HL-60 (cell line): ENCODE measurements around the gene FRMD5.

Source experiments
- GABPA ChIP-seq: IDR thresholded peaks from 2 replicates; pipeline ENCODE4 v1.6.1; 2012; ENCODE audit warnings: low read depth
- POLR2AphosphoS5 ChIP-seq: IDR thresholded peaks from 2 replicates; pipeline ENCODE4 v1.6.1; 2012; ENCODE audit warnings: low read depth
- SPI1 ChIP-seq: IDR thresholded peaks from 2 replicates; pipeline ENCODE4 v1.6.1; 2012; ENCODE audit warnings: low read depth, mild to moderate bottlenecking, borderline replicate concordance
- TF ChIP-seq, protein P1 (sequence below): IDR thresholded peaks from one replicate; pipeline ENCODE4 v1.5.1; 2011; ENCODE audit warnings: low read length, control low read depth, inconsistent platforms; ENCODE audit not compliant: insufficient read depth
- TF ChIP-seq, protein P2 (sequence below): IDR thresholded peaks from 2 replicates; pipeline ENCODE4 v1.6.1; 2012; ENCODE audit warnings: low read depth; ENCODE audit not compliant: insufficient replicate concordance

DNA sequence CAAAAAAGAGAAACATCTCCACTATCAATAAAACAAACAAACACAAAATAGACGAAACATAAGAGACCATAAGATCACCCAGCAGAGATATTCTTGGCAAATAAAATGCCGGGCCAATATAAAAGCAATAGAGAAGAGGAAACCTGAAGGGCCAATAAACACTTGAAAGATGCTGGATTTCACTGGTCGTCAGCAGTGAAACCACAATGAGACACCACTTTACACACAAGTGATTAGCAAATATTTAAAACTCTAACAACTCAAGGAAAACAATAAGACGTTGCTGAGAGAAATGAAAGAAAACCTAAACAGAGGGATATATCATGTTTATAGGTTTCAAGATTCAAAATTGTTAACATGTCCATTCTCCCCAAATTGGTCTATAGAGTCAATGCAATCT is 219.7 kb downstream of the FRMD5 start:
- TF ChIP-seq, protein P1, sequence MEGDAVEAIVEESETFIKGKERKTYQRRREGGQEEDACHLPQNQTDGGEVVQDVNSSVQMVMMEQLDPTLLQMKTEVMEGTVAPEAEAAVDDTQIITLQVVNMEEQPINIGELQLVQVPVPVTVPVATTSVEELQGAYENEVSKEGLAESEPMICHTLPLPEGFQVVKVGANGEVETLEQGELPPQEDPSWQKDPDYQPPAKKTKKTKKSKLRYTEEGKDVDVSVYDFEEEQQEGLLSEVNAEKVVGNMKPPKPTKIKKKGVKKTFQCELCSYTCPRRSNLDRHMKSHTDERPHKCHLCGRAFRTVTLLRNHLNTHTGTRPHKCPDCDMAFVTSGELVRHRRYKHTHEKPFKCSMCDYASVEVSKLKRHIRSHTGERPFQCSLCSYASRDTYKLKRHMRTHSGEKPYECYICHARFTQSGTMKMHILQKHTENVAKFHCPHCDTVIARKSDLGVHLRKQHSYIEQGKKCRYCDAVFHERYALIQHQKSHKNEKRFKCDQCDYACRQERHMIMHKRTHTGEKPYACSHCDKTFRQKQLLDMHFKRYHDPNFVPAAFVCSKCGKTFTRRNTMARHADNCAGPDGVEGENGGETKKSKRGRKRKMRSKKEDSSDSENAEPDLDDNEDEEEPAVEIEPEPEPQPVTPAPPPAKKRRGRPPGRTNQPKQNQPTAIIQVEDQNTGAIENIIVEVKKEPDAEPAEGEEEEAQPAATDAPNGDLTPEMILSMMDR, result no peak
- TF ChIP-seq POLR2AphosphoS5 (no peak), GABPA (no peak), SPI1 (no peak)
- TF ChIP-seq, protein P2, sequence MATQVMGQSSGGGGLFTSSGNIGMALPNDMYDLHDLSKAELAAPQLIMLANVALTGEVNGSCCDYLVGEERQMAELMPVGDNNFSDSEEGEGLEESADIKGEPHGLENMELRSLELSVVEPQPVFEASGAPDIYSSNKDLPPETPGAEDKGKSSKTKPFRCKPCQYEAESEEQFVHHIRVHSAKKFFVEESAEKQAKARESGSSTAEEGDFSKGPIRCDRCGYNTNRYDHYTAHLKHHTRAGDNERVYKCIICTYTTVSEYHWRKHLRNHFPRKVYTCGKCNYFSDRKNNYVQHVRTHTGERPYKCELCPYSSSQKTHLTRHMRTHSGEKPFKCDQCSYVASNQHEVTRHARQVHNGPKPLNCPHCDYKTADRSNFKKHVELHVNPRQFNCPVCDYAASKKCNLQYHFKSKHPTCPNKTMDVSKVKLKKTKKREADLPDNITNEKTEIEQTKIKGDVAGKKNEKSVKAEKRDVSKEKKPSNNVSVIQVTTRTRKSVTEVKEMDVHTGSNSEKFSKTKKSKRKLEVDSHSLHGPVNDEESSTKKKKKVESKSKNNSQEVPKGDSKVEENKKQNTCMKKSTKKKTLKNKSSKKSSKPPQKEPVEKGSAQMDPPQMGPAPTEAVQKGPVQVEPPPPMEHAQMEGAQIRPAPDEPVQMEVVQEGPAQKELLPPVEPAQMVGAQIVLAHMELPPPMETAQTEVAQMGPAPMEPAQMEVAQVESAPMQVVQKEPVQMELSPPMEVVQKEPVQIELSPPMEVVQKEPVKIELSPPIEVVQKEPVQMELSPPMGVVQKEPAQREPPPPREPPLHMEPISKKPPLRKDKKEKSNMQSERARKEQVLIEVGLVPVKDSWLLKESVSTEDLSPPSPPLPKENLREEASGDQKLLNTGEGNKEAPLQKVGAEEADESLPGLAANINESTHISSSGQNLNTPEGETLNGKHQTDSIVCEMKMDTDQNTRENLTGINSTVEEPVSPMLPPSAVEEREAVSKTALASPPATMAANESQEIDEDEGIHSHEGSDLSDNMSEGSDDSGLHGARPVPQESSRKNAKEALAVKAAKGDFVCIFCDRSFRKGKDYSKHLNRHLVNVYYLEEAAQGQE, result no peak
